Endothelial cell of umbilical vein (primary cell): ENCODE measurements around the gene GBP4.

Experiments
- CTCF ChIP-seq, 2 donors: IDR thresholded peaks; 1 replicate in 1 of 2; 2 replicates in 1 of 2; pipeline ENCODE4 v1.5.1; 2011; ENCODE audit warnings: low read length in 2 of 2, mild to moderate bottlenecking in 2 of 2, moderate library complexity in 2 of 2, control low read depth in 1 of 2, inconsistent platforms in 1 of 2, low read depth in 1 of 2; ENCODE audit not compliant: insufficient read depth in 1 of 2; ENCODE audit errors: extremely low read depth in 1 of 2
- EZH2 ChIP-seq: IDR thresholded peaks from 2 replicates; pipeline ENCODE4 v1.6.1; 2012; ENCODE audit warnings: borderline replicate concordance, low read depth, mild to moderate bottlenecking, moderate library complexity, low read length, inconsistent platforms; ENCODE audit not compliant: severe bottlenecking
- MAX ChIP-seq: IDR thresholded peaks from 2 replicates; pipeline ENCODE4 v1.6.1; 2011; ENCODE audit not compliant: insufficient read depth, insufficient read length
- POLR2A ChIP-seq: IDR thresholded peaks from 2 replicates; pipeline ENCODE4 v1.6.1; 2012; ENCODE audit warnings: low read depth, mild to moderate bottlenecking, control low read depth, low read length
- POLR2AphosphoS5 ChIP-seq: IDR thresholded peaks from 2 replicates; pipeline ENCODE4 v1.6.1; 2012; ENCODE audit warnings: low read depth, mild to moderate bottlenecking, control low read depth, low read length, moderate library complexity; ENCODE audit not compliant: insufficient read depth

GRCh38 chr1:89165811-89166210 is 32.9 kb downstream of the GBP4 start:
- TF ChIP-seq CTCF (IDR thresholded peaks at IDR 0.05; ENCODE audit: extremely low read depth in 1 of 2, insufficient read depth in 1 of 2, low read depth in 1 of 2, low read length in 2 of 2): no peak
- TF ChIP-seq POLR2A: no peak
- no peak for TF ChIP-seq EZH2
- no peak for TF ChIP-seq MAX
- TF ChIP-seq POLR2AphosphoS5: no peak
